Measurements from ENCODE around the gene PICK1.

DNA sequence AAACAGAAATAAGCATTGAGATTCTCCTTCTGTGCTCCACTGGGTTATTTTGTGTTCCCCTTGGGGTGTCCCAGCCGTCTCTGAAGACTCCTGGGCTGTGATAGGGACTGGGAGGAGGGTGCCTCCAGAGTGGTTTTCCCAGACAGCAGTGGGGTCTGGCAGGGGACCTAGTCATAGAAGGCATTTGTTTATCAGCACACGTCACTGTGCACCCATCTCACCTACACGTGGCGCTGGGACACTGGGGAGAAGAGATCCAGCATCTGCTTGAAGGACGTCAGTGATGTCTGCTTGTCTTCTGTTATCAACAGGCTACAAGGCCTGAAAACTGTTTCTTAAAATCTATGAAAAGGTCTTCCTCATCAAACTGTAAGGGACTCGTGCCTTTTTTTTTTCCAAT, 34.2 kb upstream of the PICK1 start:
- TF ChIP-seq CTCF (conservative IDR thresholded peaks at IDR 0.05) (no peak), ZFX (IDR thresholded peaks at IDR 0.05) (no peak)
